Upper lobe of right lung (tissue), 1 donor: ENCODE results near the gene ELSPBP1. TPM values are rescaled to one million over a fixed set of nuclear protein-coding genes. Genes with fewer than 3 reads are reported as not detected.

Experiments
- ATAC-seq: fragments of 200-7000 bp; cut with Tn5 transposase; one replicate; pipeline ENCODE4 v1.9.1; 2020; ENCODE audit warnings: mild to moderate bottlenecking, moderate library complexity
- DNase-seq: peaks from one replicate; pipeline ENCODE4 v3.0.0-alpha.2; 2020
- H3K27ac ChIP-seq: fragments of 200-600 bp; one replicate; pipeline ENCODE4 v1.8.0; 2022
- H3K27me3 ChIP-seq: fragments of 200-600 bp; one replicate; pipeline ENCODE4 v1.8.0; 2022; ENCODE audit warnings: mild to moderate bottlenecking
- H3K36me3 ChIP-seq: fragments of 200-600 bp; one replicate; pipeline ENCODE4 v1.8.0; 2022
- H3K4me1 ChIP-seq: fragments of 200-600 bp; one replicate; pipeline ENCODE4 v1.8.0; 2022
- H3K4me3 ChIP-seq: fragments of 200-600 bp; one replicate; pipeline ENCODE4 v1.8.0; 2022; ENCODE audit warnings: mild to moderate bottlenecking
- H3K9me3 ChIP-seq: fragments of 200-600 bp; one replicate; pipeline ENCODE4 v1.8.0; 2022
- CTCF ChIP-seq: fragments of 200-600 bp; IDR thresholded peaks from one replicate; pipeline ENCODE4 v1.8.0; 2022; ENCODE audit warnings: antibody characterized with exemption
- intact Hi-C: fragments of 100-400 bp; cut with DNase I; formaldehyde crosslinking; loops from one replicate; pipeline ENCODE4 v1.11.0; 2022
- total RNA-seq: library from RNA; stranded (reverse); fragmentation: NEBNext Ultra II Directional; extraction: Animal tissue kit (Norgen Biotek cat#: 25700); gene quantifications from one replicate; pipeline ENCODE4 v1.2.1, GENCODE V29; 2021
- donor health status: DM: no; HTN: yes; CAD: no; lungs with severe emphysema.

Gene ELSPBP1
- total RNA-seq, 1 donor from 2014 or later, result not detected

GRCh38 chr19:47992070-47992469 is 2.4 kb upstream of the ELSPBP1 start, which contains the start of gene BSPH1:
TSS of gene BSPH1 (minus strand) at chr19:47992170. CDS start at chr19:47992081, 89 bp downstream.
- H3K36me3 ChIP-seq, result no peaks in the 10 kb centered on the region
- H3K4me1 ChIP-seq, result no peaks in the 10 kb centered on the region
- peaks cover 8% of the 10 kb centered on the region for H3K27me3 ChIP-seq
- no peak within 1 kb of the TSS for H3K4me3 ChIP-seq
- DNase-seq (no peak), ATAC-seq (no peak)
- intact Hi-C loops, result no loop called here
- no peaks in the 10 kb centered on the region for H3K9me3 ChIP-seq
- no peak within 1 kb of the TSS for H3K27ac ChIP-seq
- no peak for TF ChIP-seq CTCF

GRCh38 chr19:47996230-47996727 is 1.8 kb downstream of the ELSPBP1 start:
- Histone ChIP-seq H3K36me3 (no peaks in the 10 kb centered on the region), H3K9me3 (no peaks in the 10 kb centered on the region), H3K27me3 (no peaks in the 10 kb centered on the region), H3K4me3 (no peak overlapping the region), H3K27ac (no peak overlapping the region), H3K4me1 (no peaks in the 10 kb centered on the region)
- no peak for TF ChIP-seq CTCF
- ATAC-seq (no peak), DNase-seq (no peak)
- intact Hi-C loops, result no loop called here

DNA sequence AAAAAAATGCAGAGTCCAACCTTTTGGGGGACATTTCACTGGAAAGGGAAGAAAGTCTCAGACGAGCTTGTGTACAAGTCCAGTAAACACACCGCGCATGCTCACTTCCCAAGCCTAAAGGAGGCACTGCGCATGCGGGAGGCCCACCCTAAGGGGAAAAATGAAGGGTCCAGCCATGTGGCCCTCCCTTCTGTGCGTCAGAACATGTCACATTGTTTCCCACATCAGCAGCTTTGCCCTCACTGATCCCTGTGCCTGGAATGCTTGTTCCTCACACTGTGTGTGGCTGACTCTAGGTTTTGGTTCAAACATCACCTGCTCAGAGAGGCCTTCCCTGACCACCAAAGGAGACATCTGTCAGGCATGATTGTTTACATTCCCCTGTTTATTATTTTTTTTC is 4.4 kb downstream of the ELSPBP1 start:
- intact Hi-C loops, result no loop called here

GRCh38 chr19:48000846-48001245 is 6.4 kb downstream of the ELSPBP1 start:
- H3K36me3 ChIP-seq, result no peaks in the 10 kb centered on the region
- H3K27me3 ChIP-seq, result peaks cover 4% of the 10 kb centered on the region
- DNase-seq (no peak), ATAC-seq (no peak)
- intact Hi-C loops, result no loop called here
- H3K27ac ChIP-seq, result no peak overlapping the region
- H3K9me3 ChIP-seq, result no peaks in the 10 kb centered on the region
- no peak for TF ChIP-seq CTCF
- H3K4me3 ChIP-seq, result no peak overlapping the region
- H3K4me1 ChIP-seq, result no peaks in the 10 kb centered on the region

More for the DNA sequence above, 4.4 kb downstream of the ELSPBP1 start:
- Histone ChIP-seq H3K36me3 (no peaks in the 10 kb centered on the region), H3K9me3 (no peaks in the 10 kb centered on the region), H3K4me1 (no peaks in the 10 kb centered on the region), H3K27me3 (no peaks in the 10 kb centered on the region), H3K4me3 (no peak overlapping the region), H3K27ac (no peak overlapping the region)
- no peak for DNase-seq
- TF ChIP-seq CTCF, result no peak
- no peak for ATAC-seq

GRCh38 chr19:48004236-48004635 is 9.8 kb downstream of the ELSPBP1 start:
- Histone ChIP-seq H3K27me3 (peaks cover 12% of the 10 kb centered on the region), H3K4me3 (no peak overlapping the region), H3K27ac (no peak overlapping the region), H3K4me1 (no peaks in the 10 kb centered on the region), H3K9me3 (no peaks in the 10 kb centered on the region), H3K36me3 (no peaks in the 10 kb centered on the region)
- intact Hi-C loops, result no loop called here
- ATAC-seq (no peak), DNase-seq (no peak)
- no peak for TF ChIP-seq CTCF

DNA sequence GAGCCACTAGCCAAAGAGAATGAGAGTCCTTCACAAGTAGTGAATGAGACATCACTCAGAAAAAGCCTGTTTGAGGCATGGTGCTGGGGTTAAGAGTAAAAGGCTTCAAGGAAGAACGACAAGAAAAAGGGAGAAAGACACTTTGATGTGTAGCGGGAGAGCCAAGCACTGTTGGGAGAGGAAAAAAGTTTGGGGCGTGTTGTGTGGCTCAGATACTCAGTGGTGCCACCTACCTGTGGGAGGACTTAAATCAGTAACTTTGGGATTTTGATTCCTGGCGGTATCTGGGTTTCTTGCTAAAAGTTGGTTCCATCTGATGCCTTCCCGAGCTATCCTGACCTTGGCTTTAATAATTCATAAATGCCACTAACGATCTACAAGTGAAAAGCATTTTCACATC is 12.3 kb downstream of the ELSPBP1 start:
- no peaks in the 10 kb centered on the region for H3K4me1 ChIP-seq
- H3K27ac ChIP-seq, result no peak overlapping the region
- TF ChIP-seq CTCF, result no peak
- H3K9me3 ChIP-seq, result no peaks in the 10 kb centered on the region
- H3K27me3 ChIP-seq, result peaks cover 12% of the 10 kb centered on the region
- intact Hi-C loops, result no loop called here
- no peaks in the 10 kb centered on the region for H3K36me3 ChIP-seq
- H3K4me3 ChIP-seq, result no peak overlapping the region
- DNase-seq (no peak), ATAC-seq (no peak)
